Epithelial cell of esophagus (primary cell): ENCODE results near the gene LCE1F.
A peak's percentile ranks its signal among the peaks of the same experiment; 100 is the strongest.

Experiments
- DNase-seq: peaks from one replicate; pipeline ENCODE4 v3.0.0; 2010; ENCODE audit warnings: low read depth
- H3K4me3 ChIP-seq: 2 replicates; pipeline ENCODE4 v1.5.1; 2011; ENCODE audit warnings: mild to moderate bottlenecking, low read length, control low read depth
- CTCF ChIP-seq: IDR thresholded peaks from 2 replicates; pipeline ENCODE4 v1.5.1; 2011; ENCODE audit warnings: low read depth, mild to moderate bottlenecking, low read length, control low read depth, inconsistent platforms; ENCODE audit not compliant: insufficient read depth; ENCODE audit errors: missing control alignments

Gene LCE1F

DNA sequence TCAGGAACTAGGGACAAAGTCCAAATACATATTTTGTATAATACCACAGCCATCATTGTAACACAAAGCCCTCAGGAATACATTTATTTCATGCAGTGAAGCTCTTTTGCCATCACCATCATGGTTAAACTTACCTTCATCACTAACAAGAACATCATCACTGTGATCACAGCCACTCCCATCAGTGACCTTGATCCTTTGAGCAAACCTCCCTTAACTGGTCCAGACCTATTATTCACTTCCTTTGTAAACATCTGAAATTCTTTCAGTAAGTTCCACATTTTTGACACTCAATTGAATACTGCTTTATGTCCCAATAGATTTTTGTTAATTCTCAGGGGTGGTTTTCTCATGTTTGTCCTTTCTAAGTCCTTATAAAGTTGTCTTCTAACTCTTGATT lies 33.3 kb upstream of the LCE1F start:
- peak; percentile 53 for DNase-seq
- TF ChIP-seq CTCF = no peak
- H3K4me3 ChIP-seq = no peak overlapping the region

DNA sequence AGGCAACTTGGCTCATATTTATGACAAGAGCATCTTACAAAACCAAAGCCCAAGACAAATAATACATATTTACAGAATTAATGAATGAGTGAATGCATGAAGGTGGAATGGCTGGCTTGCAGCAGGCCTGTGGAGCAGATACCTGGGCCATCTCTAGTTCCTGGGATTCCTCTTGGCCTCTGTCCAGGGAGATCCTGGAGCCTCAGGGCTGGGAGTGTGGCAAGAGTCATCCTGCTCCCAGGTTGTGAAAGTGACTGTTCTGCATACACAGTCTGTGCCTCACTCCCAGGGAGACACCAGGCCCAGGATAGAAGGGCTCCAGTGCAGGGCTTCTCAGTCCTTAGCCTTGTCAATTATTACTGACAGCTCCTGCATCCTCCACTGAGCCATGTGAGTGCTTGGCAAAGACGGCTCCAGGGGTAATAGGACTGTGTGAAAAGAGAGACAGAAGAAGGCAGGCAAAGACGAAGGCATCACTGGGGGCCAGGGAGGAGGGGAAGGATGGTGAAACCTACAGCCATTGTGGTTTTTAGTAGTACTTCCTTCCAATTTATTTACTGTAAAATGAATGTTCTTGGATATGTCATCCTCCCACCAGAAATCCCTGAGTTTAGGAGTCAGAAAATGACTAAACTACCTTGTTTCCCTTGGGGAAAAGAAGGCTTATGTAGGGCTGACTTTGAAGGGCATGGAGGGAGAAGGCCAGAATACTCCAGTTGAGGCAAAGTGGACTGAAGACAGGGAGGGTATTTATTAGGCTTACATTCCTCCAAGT lies 31.4 kb upstream of the LCE1F start:
- DNase-seq = peak; percentile 97

GRCh38 chr1:152745289-152745704 lies 29.6 kb upstream of the LCE1F start:
- H3K4me3 ChIP-seq = no peak overlapping the region
- TF ChIP-seq CTCF = no peak
- DNase-seq = peak; percentile 92

More for the DNA sequence above, 31.4 kb upstream of the LCE1F start:
- no peak overlapping the region for H3K4me3 ChIP-seq
- no peak for TF ChIP-seq CTCF

DNA sequence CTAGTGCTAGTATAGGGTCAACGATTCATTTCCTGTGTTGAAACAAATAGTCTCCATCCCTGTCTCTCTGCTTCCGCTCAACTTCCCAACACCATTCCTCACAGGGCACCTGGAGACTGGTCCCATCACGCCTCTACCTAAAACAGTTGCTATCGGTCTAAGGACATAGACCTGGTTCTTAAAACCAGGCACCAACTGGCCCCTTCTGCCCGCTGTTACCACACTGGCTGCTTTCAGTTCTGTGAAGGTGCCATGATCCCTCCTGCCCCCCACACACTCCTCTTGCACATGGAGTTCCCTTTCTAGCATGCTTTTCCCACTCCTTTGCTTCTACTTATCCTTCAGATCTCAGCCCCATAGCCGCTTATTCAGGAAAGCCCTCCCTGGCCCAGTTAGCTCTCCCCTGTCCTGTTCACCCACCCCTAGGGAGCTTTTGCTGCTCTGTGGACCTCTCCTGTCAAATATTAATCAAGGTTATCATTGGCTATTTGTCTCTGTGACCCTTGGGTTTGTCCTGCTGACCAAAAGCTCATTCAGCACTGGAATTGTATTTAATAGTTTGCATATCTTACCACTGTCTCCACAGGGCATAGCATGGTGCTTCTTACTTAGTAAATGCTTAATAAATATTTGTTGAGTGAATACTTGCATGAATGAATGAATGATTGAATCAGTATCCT lies 29.0 kb upstream of the LCE1F start:
- no peak overlapping the region for H3K4me3 ChIP-seq
- no peak for TF ChIP-seq CTCF
- no peak for DNase-seq

DNA sequence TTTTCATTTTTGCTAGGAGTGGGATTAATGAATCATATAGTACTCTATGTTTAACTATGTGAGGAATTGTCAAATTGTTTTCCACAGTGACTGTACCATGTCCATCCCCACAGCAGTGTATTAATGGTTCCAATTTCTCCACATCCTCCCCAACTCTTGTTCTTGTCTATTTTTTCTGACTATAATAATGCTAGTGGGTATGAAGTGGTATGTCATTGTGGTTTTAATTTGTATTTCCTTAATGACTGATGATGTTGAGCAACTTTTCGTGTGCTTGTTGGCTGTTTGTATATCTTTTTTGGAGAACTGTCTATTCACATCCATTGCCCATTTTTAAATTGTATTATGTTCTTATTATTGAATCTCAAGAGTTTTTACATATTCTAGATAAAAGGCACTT lies 27.1 kb upstream of the LCE1F start:
- peak; percentile 48 for DNase-seq
- H3K4me3 ChIP-seq = no peak overlapping the region
- no peak for TF ChIP-seq CTCF

DNA sequence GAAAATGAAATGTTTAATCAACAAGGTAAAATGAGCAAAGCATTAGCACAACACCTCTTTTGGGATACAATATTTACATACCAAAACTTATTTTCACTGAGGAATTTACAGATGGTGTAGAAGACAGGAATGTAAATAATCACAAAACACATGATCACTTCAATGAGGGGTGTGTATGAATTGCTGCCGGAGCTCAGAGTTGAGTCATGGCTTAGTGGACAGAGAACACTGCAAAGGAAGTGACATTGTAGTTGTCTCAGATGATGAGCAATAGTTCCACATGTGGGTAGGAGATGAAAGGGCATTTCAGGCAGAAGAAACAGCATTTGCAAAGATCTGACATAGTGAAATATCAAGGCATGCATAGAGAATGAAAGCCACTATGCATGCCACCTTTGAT lies 22.7 kb upstream of the LCE1F start:
- H3K4me3 ChIP-seq = no peak overlapping the region
- no peak for TF ChIP-seq CTCF
- DNase-seq = peak; percentile 96
